ENCODE measurements around the gene NCAM1. TPM values are rescaled to one million over a fixed set of nuclear protein-coding genes. Genes with fewer than 3 reads are reported as not detected.
"Not testable (repeated sequence)": the region's sequence is repeated elsewhere in the genome, so short reads cannot be mapped to it uniquely, and the experiment has no call there.

The NCAM1 gene
- total RNA-seq, 1 donor from 2014 or later: 20.3 TPM

GRCh38 chr11:113275602-113276001 lies 314.4 kb downstream of the NCAM1 start:
- no peak for DNase-seq (ENCODE audit: low spot score)

GRCh38 chr11:113276466-113276865 lies 315.2 kb downstream of the NCAM1 start:
- DNase-seq (ENCODE audit: low spot score): no peak

GRCh38 chr11:113277907-113278306 lies 316.7 kb downstream of the NCAM1 start:
- DNase-seq (ENCODE audit: low spot score): no peak

GRCh38 chr11:113278481-113278880 lies 317.3 kb downstream of the NCAM1 start:
- DNase-seq (ENCODE audit: low spot score): no peak

GRCh38 chr11:113278925-113279324 lies 317.7 kb downstream of the NCAM1 start:
- no peak for DNase-seq (ENCODE audit: low spot score)

- DNase-seq (ENCODE audit: low spot score): no peak
Observed at GRCh38 chr11:113279591-113279990, 318.4 kb downstream of the NCAM1 start.

- no peak for DNase-seq (ENCODE audit: low spot score)
Observed at GRCh38 chr11:113281052-113281725, 320.0 kb downstream of the NCAM1 start.

GRCh38 chr11:113282898-113283437 lies 321.7 kb downstream of the NCAM1 start:
- no peak for DNase-seq (ENCODE audit: low spot score)

GRCh38 chr11:113283881-113284280 lies 322.7 kb downstream of the NCAM1 start:
- no peak for DNase-seq (ENCODE audit: low spot score)

GRCh38 chr11:113286009-113286408 lies 324.8 kb downstream of the NCAM1 start:
- no peak for DNase-seq (ENCODE audit: low spot score)

- DNase-seq (ENCODE audit: low spot score): no peak
Observed at GRCh38 chr11:113286509-113287497, 325.6 kb downstream of the NCAM1 start.

- no peak for DNase-seq (ENCODE audit: low spot score)
Observed at GRCh38 chr11:113287801-113288200, 326.6 kb downstream of the NCAM1 start.

- no peak for DNase-seq (ENCODE audit: low spot score)
Observed at GRCh38 chr11:113288286-113288863, 327.2 kb downstream of the NCAM1 start.

- peak; percentile 47 for DNase-seq (ENCODE audit: low spot score)
Observed at GRCh38 chr11:113289431-113290187, 328.4 kb downstream of the NCAM1 start.

- DNase-seq (ENCODE audit: low spot score): no peak
Observed at GRCh38 chr11:113293936-113294335, 332.7 kb downstream of the NCAM1 start.

- DNase-seq (ENCODE audit: low spot score): no peak
Observed at GRCh38 chr11:113295993-113296392, 334.8 kb downstream of the NCAM1 start.

GRCh38 chr11:113296447-113297205 lies 335.4 kb downstream of the NCAM1 start:
- no peak for DNase-seq (ENCODE audit: low spot score)

- not testable (repeated sequence) for DNase-seq (ENCODE audit: low spot score)
Observed at GRCh38 chr11:113298496-113298895, 337.3 kb downstream of the NCAM1 start.

- no peak for DNase-seq (ENCODE audit: low spot score)
Observed at GRCh38 chr11:113304916-113305315, 343.7 kb downstream of the NCAM1 start.

Data from mucosa of gallbladder (tissue), 1 donor.